Left lung (tissue), 14 donors: ENCODE measurements around the gene CENPM. TPM values are rescaled to one million over a fixed set of nuclear protein-coding genes. Genes with fewer than 3 reads are reported as not detected.

ENCODE experiments used
- ATAC-seq: fragments of 200-7000 bp; cut with Tn5 transposase; one replicate; pipeline ENCODE4 v1.9.1; 2020; ENCODE audit warnings: moderate library complexity
- DNase-seq, 4 donors: peaks; one replicate each; pipeline ENCODE4 v3.0.0-alpha.2; 2013 to 2020
- H3K27ac ChIP-seq, 2 donors: fragments of 200-600 bp; sonication (generic) in 1 of 2; one replicate each; pipeline versions ENCODE4 v1.5.0 to v1.8.0; 2020 to 2021
- H3K27me3 ChIP-seq, 2 donors: fragments of 200-600 bp; sonication (generic) in 1 of 2; one replicate each; pipeline versions ENCODE4 v1.5.0 to v1.8.0; 2020 to 2021
- H3K36me3 ChIP-seq, 2 donors: fragments of 200-600 bp; sonication (generic) in 1 of 2; one replicate each; pipeline versions ENCODE4 v1.5.0 to v1.8.0; 2020 to 2021
- H3K4me1 ChIP-seq, 2 donors: fragments of 200-600 bp; one replicate each; pipeline ENCODE4 v1.8.0; 2021
- H3K4me3 ChIP-seq, 2 donors: fragments of 200-600 bp; sonication (generic) in 1 of 2; one replicate each; pipeline versions ENCODE4 v1.5.0 to v1.8.0; 2020 to 2021; ENCODE audit warnings: mild to moderate bottlenecking in 1 of 2
- H3K9me3 ChIP-seq, 2 donors: fragments of 200-600 bp; sonication (generic) in 1 of 2; one replicate each; pipeline versions ENCODE4 v1.5.0 to v1.8.0; 2020 to 2021
- CTCF ChIP-seq, 2 donors: fragments of 200-600 bp; sonication (generic) in 1 of 2; IDR thresholded peaks; one replicate each; pipeline versions ENCODE4 v1.5.0 to v1.8.0; 2021; ENCODE audit warnings: antibody characterized with exemption in 2 of 2
- intact Hi-C, 2 donors: fragments of 100-400 bp; cut with DNase I; formaldehyde crosslinking; loops; one replicate each; pipeline versions ENCODE4 v1.11.2 to v1.14.2; 2022
- long read RNA-seq, 12 donors: library from polyadenylated mRNA in 2 of 12; unstranded in 2 of 12; transcript quantifications; one replicate each; pipeline ENCODE4 v2.0.0 and lab custom pipeline, GENCODE V29; 2019 to 2026
- polyA plus RNA-seq, 6 donors: library from polyadenylated mRNA; unstranded; fragments of 120-200 nt; gene quantifications; one replicate each; pipeline ENCODE4 v1.2.1, GENCODE V29; 2013; ENCODE audit not compliant: insufficient read length in 6 of 6
- total RNA-seq, 2 donors: library from RNA; stranded (reverse); fragmentation: NEBNext Ultra II Directional; extraction: Animal tissue kit (Norgen Biotek cat#: 25700); gene quantifications; one replicate each; pipeline ENCODE4 v1.2.1, GENCODE V29; 2021
- donor health status: DM: no; HTN: yes; CAD: no.
- donor health status: DM: no; HTN: no; CAD: no.

The CENPM gene
- total RNA-seq (10 to 100 TPM in 1 of 2 donors, 1 to 10 TPM in 1; 9.6 to 12.0 TPM), polyA plus RNA-seq (10 to 100 TPM; 10.4 to 20.5 (median 15.7) TPM)
- long read RNA-seq, donor 1, transcript CENPM-201 (6 exons, 966 nt) = major isoform, 19 of 28 reads
- long read RNA-seq, donor 1, partial matches to known transcripts = 0 of 28 reads
- long read RNA-seq, donor 1, other reads (novel, unspliced or antisense) = 0 of 28 reads
- long read RNA-seq, donor 2, transcript CENPM-201 (6 exons, 966 nt) = major isoform, 18 of 22 reads
- long read RNA-seq, donor 2, partial matches to known transcripts = 0 of 22 reads
- long read RNA-seq, donor 2, other reads (novel, unspliced or antisense) = 0 of 22 reads
- long read RNA-seq, donor 3, transcript CENPM-201 (6 exons, 966 nt) = major isoform, 11 of 15 reads
- long read RNA-seq, donor 3, partial matches to known transcripts = 0 of 15 reads
- long read RNA-seq, donor 3, other reads (novel, unspliced or antisense) = 0 of 15 reads
- long read RNA-seq, donor 4, transcript CENPM-201 (6 exons, 966 nt) = major isoform, 11 of 15 reads
- long read RNA-seq, donor 4, partial matches to known transcripts = 0 of 15 reads
- long read RNA-seq, donor 4, other reads (novel, unspliced or antisense) = 2 of 15 reads
- long read RNA-seq, donor 5, transcript CENPM-201 (6 exons, 966 nt) = major isoform, 10 of 15 reads
- long read RNA-seq, donor 5, partial matches to known transcripts = 0 of 15 reads
- long read RNA-seq, donor 5, other reads (novel, unspliced or antisense) = 0 of 15 reads
- long read RNA-seq, donor 6, transcript CENPM-201 (6 exons, 966 nt) = major isoform, 16 of 22 reads
- long read RNA-seq, donor 6, partial matches to known transcripts = 0 of 22 reads
- long read RNA-seq, donor 6, other reads (novel, unspliced or antisense) = 0 of 22 reads
- long read RNA-seq, donor 7, transcript CENPM-201 (6 exons, 966 nt) = major isoform, 9 of 12 reads
- long read RNA-seq, donor 7, partial matches to known transcripts = 0 of 12 reads
- long read RNA-seq, donor 7, other reads (novel, unspliced or antisense) = 0 of 12 reads
- long read RNA-seq, donor 8, transcript CENPM-201 (6 exons, 966 nt) = major isoform, 6 of 10 reads
- long read RNA-seq, donor 8, partial matches to known transcripts = 0 of 10 reads
- long read RNA-seq, donor 8, other reads (novel, unspliced or antisense) = 0 of 10 reads
- long read RNA-seq, donor 9 = 0 reads
- long read RNA-seq, donor 10, transcript CENPM-201 (6 exons, 966 nt) = major isoform, 24 of 32 reads
- long read RNA-seq, donor 10, partial matches to known transcripts = 0 of 32 reads
- long read RNA-seq, donor 10, other reads (novel, unspliced or antisense) = 2 of 32 reads
- long read RNA-seq, donor 11, transcript CENPM-201 (6 exons, 966 nt) = major isoform, 6 of 8 reads
- long read RNA-seq, donor 11, partial matches to known transcripts = 0 of 8 reads
- long read RNA-seq, donor 11, other reads (novel, unspliced or antisense) = 0 of 8 reads
- long read RNA-seq, donor 12, transcript CENPM-201 (6 exons, 966 nt) = major isoform, 7 of 11 reads
- long read RNA-seq, donor 12, partial matches to known transcripts = 0 of 11 reads
- long read RNA-seq, donor 12, other reads (novel, unspliced or antisense) = 0 of 11 reads

- Histone ChIP-seq H3K4me3 (peak within 1 kb of the TSS; percentile 67 to 90), H3K36me3 (no peaks in the 10 kb centered on the region), H3K9me3 (no peaks in the 10 kb centered on the region), H3K27ac (peak within 1 kb of the TSS in 1 of 2 donors; percentile 24), H3K4me1 (peaks cover 0 to 17% of the 10 kb centered on the region in 2 donors), H3K27me3 (no peaks in the 10 kb centered on the region)
- DNase-seq = peak; percentile 91 to 97 (median 92)
- intact Hi-C loops = loop anchor here in 1 of 2 donors (10.0 kb wide), 1 partner anchor 122 kb away; no protein-coding TSS in a partner anchor
- no peak for TF ChIP-seq CTCF (IDR thresholded peaks at IDR 0.05)
- ATAC-seq = peak; percentile 98
These were observed at the start of gene CENPM for GRCh38 chr22:41946629-41947423. CENPM (minus strand) TSS chr22:41947152; CDS start chr22:41947076, 76 bp downstream.

GRCh38 chr22:41995211-41995610 is 48.3 kb upstream of the CENPM start:
- Histone ChIP-seq H3K4me1 (peaks cover 0 to 8% of the 10 kb centered on the region in 2 donors), H3K36me3 (no peaks in the 10 kb centered on the region), H3K27me3 (no peaks in the 10 kb centered on the region), H3K9me3 (no peaks in the 10 kb centered on the region), H3K4me3 (no peak overlapping the region), H3K27ac (no peak overlapping the region)
- ATAC-seq (no peak), DNase-seq (no peak)
- no peak for TF ChIP-seq CTCF (IDR thresholded peaks at IDR 0.05)
- intact Hi-C loops = no loop called here

- no peak overlapping the region for H3K27ac ChIP-seq
- intact Hi-C loops = no loop called here
- TF ChIP-seq CTCF (IDR thresholded peaks at IDR 0.05) = no peak
- ATAC-seq = no peak
- H3K27me3 ChIP-seq = no peaks in the 10 kb centered on the region
- H3K9me3 ChIP-seq = no peaks in the 10 kb centered on the region
- H3K4me3 ChIP-seq = no peak overlapping the region
- H3K36me3 ChIP-seq = no peaks in the 10 kb centered on the region
- H3K4me1 ChIP-seq = no peaks in the 10 kb centered on the region
- no peak for DNase-seq
These were observed 45.5 kb upstream of the CENPM start for GRCh38 chr22:41992496-41992895.

GRCh38 chr22:41991111-41991510 is 44.2 kb upstream of the CENPM start:
- no peak for TF ChIP-seq CTCF (IDR thresholded peaks at IDR 0.05)
- no peak for ATAC-seq
- Histone ChIP-seq H3K4me3 (no peak overlapping the region), H3K36me3 (no peaks in the 10 kb centered on the region), H3K9me3 (no peaks in the 10 kb centered on the region), H3K27me3 (no peaks in the 10 kb centered on the region), H3K4me1 (no peaks in the 10 kb centered on the region), H3K27ac (no peak overlapping the region)
- intact Hi-C loops = no loop called here
- peak in 1 of 4 donors; percentile 10 for DNase-seq
